Mesenchymal stem cell (in vitro differentiated cells and primary cell): ENCODE measurements around the gene CTNNA3.
A peak's percentile ranks its signal among the peaks of the same experiment; 100 is the strongest.

ENCODE experiments used
- DNase-seq: peaks from one replicate; pipeline ENCODE4 v3.0.0-alpha.2; 2013
- H2AFZ ChIP-seq: one replicate; pipeline ENCODE4 v1.6.1; 2013; ENCODE audit warnings: low read depth, mild to moderate bottlenecking, control low read depth, inconsistent platforms, low read length, moderate library complexity
- H2AK5ac ChIP-seq: 2 replicates; pipeline ENCODE4 v1.6.1; 2013; ENCODE audit warnings: low read length, moderate library complexity, mild to moderate bottlenecking, inconsistent platforms; ENCODE audit not compliant: severe bottlenecking
- H2BK120ac ChIP-seq: one replicate; pipeline ENCODE4 v1.6.1; 2013; ENCODE audit warnings: low read depth, mild to moderate bottlenecking, inconsistent platforms, low read length, moderate library complexity
- H2BK12ac ChIP-seq, 2 experiments: one replicate each; pipeline ENCODE4 v1.6.1; 2013; ENCODE audit warnings: inconsistent platforms in 2 of 2, low read length in 2 of 2, mild to moderate bottlenecking in 2 of 2, moderate library complexity in 2 of 2, control low read depth in 1 of 2
- H2BK15ac ChIP-seq: one replicate; pipeline ENCODE4 v1.6.1; 2013; ENCODE audit warnings: mild to moderate bottlenecking, low read depth, inconsistent platforms; ENCODE audit not compliant: poor library complexity, severe bottlenecking
- H2BK5ac ChIP-seq: 2 replicates; pipeline ENCODE4 v1.6.1; 2013; ENCODE audit warnings: low read depth, mild to moderate bottlenecking, low read length, control low read depth, inconsistent platforms; ENCODE audit not compliant: poor library complexity, severe bottlenecking
- H3K14ac ChIP-seq, 2 experiments: one replicate each; pipeline ENCODE4 v1.6.1; 2013; ENCODE audit warnings: inconsistent platforms in 2 of 2, low read length in 2 of 2, control low read depth in 1 of 2, mild to moderate bottlenecking in 1 of 2, moderate library complexity in 1 of 2
- H3K18ac ChIP-seq, 2 experiments: one replicate each; pipeline ENCODE4 v1.6.1; 2013; ENCODE audit warnings: inconsistent platforms in 2 of 2, low read length in 2 of 2, control low read depth in 1 of 2, low read depth in 1 of 2, mild to moderate bottlenecking in 1 of 2
- H3K23ac ChIP-seq, 2 experiments: one replicate each; pipeline ENCODE4 v1.6.1; 2013; ENCODE audit warnings: inconsistent platforms in 2 of 2, low read length in 2 of 2, mild to moderate bottlenecking in 2 of 2, moderate library complexity in 2 of 2, control low read depth in 1 of 2
- H3K27ac ChIP-seq: 2 replicates; pipeline ENCODE4 v1.5.1; 2013; ENCODE audit warnings: mild to moderate bottlenecking, moderate library complexity, low read length, control low read depth, inconsistent platforms; ENCODE audit not compliant: poor library complexity, severe bottlenecking
- H3K27me3 ChIP-seq, 2 experiments: 2 replicates each; pipeline versions ENCODE4 v1.6.1 to v1.7.0; 2013; ENCODE audit warnings: low read length in 2 of 2, mild to moderate bottlenecking in 2 of 2, moderate library complexity in 2 of 2, control low read depth in 1 of 2, inconsistent platforms in 1 of 2; ENCODE audit not compliant: control insufficient read depth in 1 of 2, insufficient read depth in 1 of 2
- H3K36me3 ChIP-seq, 2 experiments: 2 replicates each; pipeline versions ENCODE4 v1.6.1 to v1.7.0; 2013; ENCODE audit warnings: low read length in 2 of 2, control low read depth in 1 of 2, inconsistent platforms in 1 of 2, low read depth in 1 of 2, mild to moderate bottlenecking in 1 of 2; ENCODE audit not compliant: insufficient read depth in 2 of 2, control insufficient read depth in 1 of 2
- H3K4ac ChIP-seq, 2 experiments: one replicate each; pipeline ENCODE4 v1.6.1; 2013; ENCODE audit warnings: inconsistent platforms in 2 of 2, low read length in 2 of 2, mild to moderate bottlenecking in 2 of 2, moderate library complexity in 2 of 2, control low read depth in 1 of 2, low read depth in 1 of 2
- H3K4me1 ChIP-seq: 2 replicates; pipeline ENCODE4 v1.6.1; 2013; ENCODE audit warnings: low read depth, low read length, control low read depth; ENCODE audit not compliant: control insufficient read depth, insufficient read depth
- H3K4me2 ChIP-seq: 2 replicates; pipeline ENCODE4 v1.6.1; 2013; ENCODE audit warnings: low read length, mild to moderate bottlenecking, inconsistent platforms; ENCODE audit not compliant: poor library complexity, severe bottlenecking
- H3K4me3 ChIP-seq, 2 experiments: 2 replicates each; pipeline versions ENCODE4 v1.5.1 to v1.7.0; 2013; ENCODE audit warnings: low read length in 2 of 2, mild to moderate bottlenecking in 2 of 2, control low read depth in 1 of 2, low read depth in 1 of 2; ENCODE audit not compliant: insufficient read depth in 1 of 2
- H3K79me1 ChIP-seq: replicated peaks from 2 replicates; pipeline ENCODE4 v1.6.1; 2013; ENCODE audit warnings: mild to moderate bottlenecking, control low read depth, low read length, inconsistent platforms; ENCODE audit not compliant: poor library complexity, severe bottlenecking
- H3K9ac ChIP-seq: 2 replicates; pipeline ENCODE4 v1.7.0; 2013; ENCODE audit warnings: mild to moderate bottlenecking, low read length, moderate library complexity
- H3K9me3 ChIP-seq: 2 replicates; pipeline ENCODE4 v1.7.0; 2013; ENCODE audit warnings: mild to moderate bottlenecking, low read length; ENCODE audit not compliant: control insufficient read depth
- H4K8ac ChIP-seq: one replicate; pipeline ENCODE4 v1.6.1; 2013; ENCODE audit warnings: inconsistent platforms, mild to moderate bottlenecking, low read length, moderate library complexity
- H4K91ac ChIP-seq: one replicate; pipeline ENCODE4 v1.6.1; 2013; ENCODE audit warnings: mild to moderate bottlenecking, low read length, inconsistent platforms
- WGBS: methylation state at CpG from one replicate; pipeline ENCODE4 v1.1.7; 2013; ENCODE audit warnings: mixed read lengths; 5-methylcytosine and 5-hydroxymethylcytosine counted together

CTNNA3 gene

DNA sequence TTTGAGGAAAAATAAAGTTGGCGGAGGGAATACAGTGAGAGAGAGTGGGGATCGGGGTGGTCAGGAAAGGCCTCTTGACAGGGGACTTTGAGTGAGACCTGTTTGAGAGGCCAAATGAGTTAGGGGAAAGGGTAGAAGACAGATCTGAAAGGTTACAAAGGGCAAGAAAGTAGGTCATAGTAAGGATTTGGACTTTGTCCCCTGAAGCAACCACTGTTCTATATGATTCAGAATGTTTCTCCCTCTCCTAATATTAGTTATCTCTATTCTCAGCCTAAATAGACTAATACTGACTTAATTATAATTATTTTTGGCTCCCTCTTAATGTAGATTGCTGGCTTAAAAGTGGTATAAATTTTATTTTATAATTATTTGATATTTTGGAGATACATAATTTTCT, 88.0 kb downstream of the CTNNA3 start:
- Histone ChIP-seq H3K27me3 (no peaks in the 10 kb centered on the region), H2BK15ac (no peak overlapping the region), H2AK5ac (no peak overlapping the region), H2BK120ac (no peak overlapping the region), H2AFZ (no peak overlapping the region), H3K4me3 (no peak overlapping the region), H3K9ac (no peak overlapping the region), H3K4me2 (no peak overlapping the region), H3K27ac (no peak overlapping the region), H3K18ac (no peak overlapping the region), H3K36me3 (no peaks in the 10 kb centered on the region), H3K23ac (no peak overlapping the region), H3K79me1 (no peaks in the 10 kb centered on the region), H3K9me3 (no peaks in the 10 kb centered on the region), H3K14ac (no peak overlapping the region), H4K91ac (no peak overlapping the region), H2BK5ac (no peak overlapping the region), H3K4ac (no peak overlapping the region), H3K4me1 (no peaks in the 10 kb centered on the region), H2BK12ac (no peak overlapping the region), H4K8ac (no peak overlapping the region)
- 98% methylated on average over 2 of the region's 2 CpGs for WGBS
- no peak for DNase-seq

DNA sequence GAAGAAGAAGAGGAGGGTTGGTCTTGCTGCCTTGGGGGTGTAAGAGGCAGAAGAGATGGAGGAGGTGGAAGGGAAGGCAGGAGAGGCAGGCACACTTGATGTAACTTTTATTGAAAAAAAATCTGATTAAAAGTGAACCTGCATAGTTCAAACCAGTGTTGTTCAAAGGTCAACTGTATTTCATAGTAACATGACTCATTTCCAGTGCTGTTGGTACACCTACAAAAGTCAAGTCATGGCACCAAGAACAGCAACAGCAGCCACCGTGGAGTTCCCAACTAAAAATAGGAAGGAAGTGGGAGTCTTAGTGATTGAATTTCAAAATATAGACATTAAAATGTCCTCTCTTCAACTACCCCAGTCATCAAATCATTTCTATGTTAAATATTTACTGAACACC, 88.5 kb downstream of the CTNNA3 start:
- no peak overlapping the region for H2BK15ac ChIP-seq
- H2BK12ac ChIP-seq, result no peak overlapping the region
- peak overlapping the region; percentile 38 for H3K27ac ChIP-seq
- no peak overlapping the region for H3K4me2 ChIP-seq
- no peak overlapping the region for H4K8ac ChIP-seq
- no peak overlapping the region for H3K14ac ChIP-seq
- H3K27me3 ChIP-seq, result no peaks in the 10 kb centered on the region
- no peak overlapping the region for H2BK120ac ChIP-seq
- H3K23ac ChIP-seq, result no peak overlapping the region
- no peak overlapping the region for H3K18ac ChIP-seq
- no peak overlapping the region for H3K9ac ChIP-seq
- no peak for DNase-seq
- no peaks in the 10 kb centered on the region for H3K9me3 ChIP-seq
- H3K4me1 ChIP-seq, result no peaks in the 10 kb centered on the region
- H3K4me3 ChIP-seq, result no peak overlapping the region
- H2BK5ac ChIP-seq, result no peak overlapping the region
- no peak overlapping the region for H2AK5ac ChIP-seq
- H4K91ac ChIP-seq, result no peak overlapping the region
- WGBS, result no CpG with 5 or more reads among the region's 1 CpG
- no peak overlapping the region for H3K4ac ChIP-seq
- H2AFZ ChIP-seq, result no peak overlapping the region
- H3K79me1 ChIP-seq, result no peaks in the 10 kb centered on the region
- H3K36me3 ChIP-seq, result no peaks in the 10 kb centered on the region

DNA sequence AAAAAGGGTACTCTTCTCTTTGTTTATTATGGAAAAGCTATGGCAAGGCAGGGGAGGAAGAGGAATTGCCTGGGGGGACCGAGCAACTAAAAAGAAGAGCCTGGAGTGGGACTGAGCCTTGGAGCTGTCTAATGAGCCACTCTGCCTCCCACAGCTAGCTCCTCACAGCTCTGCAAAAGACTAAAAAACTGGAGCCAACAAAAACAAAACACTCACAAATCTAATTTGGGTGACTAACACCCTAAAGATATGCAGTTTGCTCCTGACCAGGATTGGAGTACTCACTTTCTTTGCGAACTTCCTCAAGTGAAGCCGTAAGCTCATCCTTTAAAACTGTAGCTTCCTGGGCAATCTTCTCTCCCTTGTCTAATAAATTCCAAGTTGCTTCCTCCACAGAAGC, 89.4 kb downstream of the CTNNA3 start:
- DNase-seq, result peak; percentile 28
- Histone ChIP-seq H3K18ac (no peak overlapping the region), H3K14ac (no peak overlapping the region), H3K4ac (no peak overlapping the region), H3K9me3 (no peaks in the 10 kb centered on the region), H2AFZ (no peak overlapping the region), H3K23ac (no peak overlapping the region), H2BK5ac (peak overlapping the region; percentile 44), H2BK12ac (no peak overlapping the region), H3K4me3 (no peak overlapping the region), H3K79me1 (no peaks in the 10 kb centered on the region), H3K36me3 (no peaks in the 10 kb centered on the region), H3K27ac (peak overlapping the region; percentile 84), H2BK15ac (no peak overlapping the region), H3K4me1 (no peaks in the 10 kb centered on the region), H3K9ac (no peak overlapping the region), H4K8ac (no peak overlapping the region), H4K91ac (no peak overlapping the region), H3K27me3 (no peaks in the 10 kb centered on the region), H2AK5ac (no peak overlapping the region), H3K4me2 (no peak overlapping the region), H2BK120ac (no peak overlapping the region)
- 23% methylated on average over 3 of the region's 3 CpGs for WGBS

- no peak overlapping the region for H2BK120ac ChIP-seq
- H3K27me3 ChIP-seq, result no peaks in the 10 kb centered on the region
- no peak overlapping the region for H3K18ac ChIP-seq
- no peak overlapping the region for H3K27ac ChIP-seq
- no peak overlapping the region for H2AK5ac ChIP-seq
- no peak overlapping the region for H2BK5ac ChIP-seq
- H3K79me1 ChIP-seq, result no peaks in the 10 kb centered on the region
- H2BK15ac ChIP-seq, result no peak overlapping the region
- no peak overlapping the region for H3K4me3 ChIP-seq
- H3K4me2 ChIP-seq, result no peak overlapping the region
- WGBS, result 89% methylated on average over 2 of the region's 3 CpGs
- H3K9me3 ChIP-seq, result no peaks in the 10 kb centered on the region
- no peaks in the 10 kb centered on the region for H3K4me1 ChIP-seq
- H3K4ac ChIP-seq, result no peak overlapping the region
- H4K91ac ChIP-seq, result no peak overlapping the region
- no peak for DNase-seq
- no peak overlapping the region for H4K8ac ChIP-seq
- no peak overlapping the region for H3K23ac ChIP-seq
- H3K36me3 ChIP-seq, result no peaks in the 10 kb centered on the region
- no peak overlapping the region for H2AFZ ChIP-seq
- no peak overlapping the region for H3K9ac ChIP-seq
- H2BK12ac ChIP-seq, result no peak overlapping the region
- H3K14ac ChIP-seq, result no peak overlapping the region
Measured at GRCh38 chr10:67603701-67604100, 92.3 kb downstream of the CTNNA3 start.
